Stimulated activated CD4-positive, alpha-beta T cell treated with anti-CD3 and anti-CD28 coated beads, Interleukin-1b, Interleukin-23, amount 100 ng/mL, for 4 hours (primary cell): Measurements from ENCODE around the gene CMTM1.
"Not testable (repeated sequence)": the region's sequence is repeated elsewhere in the genome, so short reads cannot be mapped to it uniquely, and the experiment has no call there.

Experiments
- DNase-seq, 2 donors: peaks; one replicate each; pipeline ENCODE4 v3.0.0-alpha.2; 2020; ENCODE audit warnings: low read depth in 2 of 2

CMTM1 gene

GRCh38 chr16:66592814-66593213 is 26.6 kb downstream of the CMTM1 start:
- DNase-seq = no peak

DNA sequence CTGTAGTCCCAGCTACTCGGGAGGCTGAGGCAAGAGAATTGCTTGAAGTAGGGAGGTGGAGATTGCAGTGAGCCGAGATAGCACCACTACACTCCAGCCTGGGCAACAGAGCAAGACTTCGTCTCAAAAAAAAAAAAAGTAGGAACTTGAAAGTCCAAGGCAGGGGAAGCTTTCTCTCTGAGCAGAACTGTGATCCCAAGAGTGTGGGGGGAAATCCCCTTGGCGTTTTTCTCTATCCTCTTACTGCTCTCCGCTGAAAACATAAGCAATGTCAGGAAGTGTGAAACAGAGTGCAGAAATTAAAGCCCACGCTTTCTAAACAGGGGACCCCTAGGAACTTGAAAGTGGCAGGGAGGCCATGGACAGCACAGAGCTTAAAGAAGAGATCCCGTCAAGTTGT is 28.5 kb downstream of the CMTM1 start:
- no peak for DNase-seq

GRCh38 chr16:66596559-66596958 is 30.3 kb downstream of the CMTM1 start:
- not testable (repeated sequence) for DNase-seq

DNA sequence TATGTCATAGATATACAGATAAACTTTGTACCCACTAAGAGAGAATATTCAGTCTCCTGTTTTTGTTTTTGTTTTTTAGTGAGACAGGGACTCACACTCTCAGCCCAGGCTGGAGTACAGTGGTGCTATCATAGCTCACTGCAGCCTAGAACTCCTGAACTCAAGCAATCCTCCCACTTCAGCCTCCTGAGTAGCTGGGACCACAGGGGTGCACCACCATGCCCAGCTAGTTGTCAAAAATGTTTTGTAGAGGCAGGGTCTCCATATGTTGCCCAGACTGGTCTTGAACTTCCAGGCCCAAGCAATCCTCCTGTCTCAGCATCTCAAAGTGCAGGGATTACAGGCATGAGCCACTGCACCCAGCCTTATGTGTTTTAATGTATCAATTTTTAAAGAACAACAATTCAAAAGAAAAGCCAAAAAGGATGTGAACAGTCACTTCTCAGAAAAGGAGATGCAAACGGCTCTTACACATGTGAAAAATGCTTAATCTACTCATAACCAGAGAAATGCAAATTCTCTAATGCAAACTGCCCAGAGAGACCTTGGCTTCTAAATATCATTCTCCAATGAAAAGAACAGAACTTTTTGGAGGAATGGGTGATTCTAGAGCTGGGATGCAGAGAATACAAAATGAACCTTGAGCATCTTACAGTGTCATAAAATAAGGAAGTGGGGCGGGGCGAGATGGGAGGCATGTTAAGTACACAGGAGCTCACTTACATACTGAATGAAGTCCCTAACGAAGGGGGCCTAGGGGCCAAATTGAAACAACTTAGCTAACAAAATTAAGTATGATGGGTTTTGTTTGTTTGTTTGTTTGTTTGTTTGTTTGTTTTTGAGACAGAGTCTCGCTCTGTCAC is 31.0 kb downstream of the CMTM1 start:
- DNase-seq = no peak

DNA sequence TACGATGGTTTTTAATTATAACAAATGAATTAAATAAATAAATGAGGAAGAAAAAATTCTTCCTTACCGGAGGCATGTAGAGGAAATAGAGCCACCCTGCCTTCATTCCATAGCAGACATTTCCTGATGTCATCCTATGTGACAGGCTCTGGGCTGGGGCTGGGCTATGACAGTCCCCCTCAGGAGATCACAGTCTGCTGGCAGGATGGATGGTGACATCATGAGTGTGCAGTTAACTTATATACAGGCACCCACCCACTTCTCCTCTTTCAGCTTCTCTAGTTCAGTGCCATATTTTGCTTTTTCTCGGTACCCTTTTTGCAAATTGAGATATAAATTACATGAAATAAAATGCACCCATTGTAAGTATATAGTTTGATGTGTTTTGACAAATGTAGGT is 31.9 kb downstream of the CMTM1 start:
- DNase-seq = no peak

- no peak for DNase-seq
These were observed 33.5 kb downstream of the CMTM1 start for GRCh38 chr16:66599726-66600125.

DNA sequence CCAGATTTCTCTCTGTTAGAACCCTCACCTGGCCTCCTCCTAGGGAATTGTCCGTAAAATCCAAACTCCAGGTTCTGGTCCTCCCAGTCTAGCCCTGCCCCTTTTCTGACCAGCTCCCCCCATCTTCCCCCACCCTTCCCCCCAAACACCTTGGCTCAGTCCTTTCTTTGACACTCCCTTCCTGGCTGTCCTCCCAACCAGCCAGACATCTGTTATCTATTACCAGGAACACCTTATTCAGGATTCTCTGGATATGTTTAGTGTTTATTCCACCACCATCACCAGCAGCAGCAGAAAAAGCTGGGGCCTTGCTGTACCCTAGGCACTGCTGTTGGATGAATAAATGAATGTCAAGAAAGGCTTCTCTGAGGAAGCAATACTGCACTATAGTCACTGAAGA is 34.2 kb downstream of the CMTM1 start:
- no peak for DNase-seq

DNA sequence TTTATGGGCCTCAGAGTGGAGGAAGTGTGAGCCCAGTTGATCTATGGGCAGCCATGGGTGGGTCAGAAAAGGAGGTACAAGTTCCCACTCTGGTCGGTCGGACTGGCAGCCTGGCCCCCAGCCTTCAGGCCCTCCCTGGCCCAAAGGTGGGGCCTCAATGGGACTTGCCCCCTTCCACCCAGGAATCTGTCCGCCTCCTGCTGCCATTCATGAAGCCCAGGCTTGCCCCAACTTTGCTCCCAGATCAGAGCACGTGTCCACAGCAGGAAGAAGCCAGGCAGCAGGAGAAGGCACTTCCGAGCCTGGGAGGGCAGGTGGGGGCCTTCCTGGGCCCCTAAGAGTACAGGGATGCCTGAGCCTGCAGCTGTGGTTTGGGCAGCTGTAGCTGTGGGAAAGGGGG is 35.2 kb downstream of the CMTM1 start:
- no peak for DNase-seq

- DNase-seq = peak; percentile 41 to 47
These were observed 37.5 kb downstream of the CMTM1 start for GRCh38 chr16:66603537-66604375.

- DNase-seq = peak; percentile 61 to 73
These were observed 38.3 kb downstream of the CMTM1 start, which contains the start of gene CMTM3 for GRCh38 chr16:66604376-66605176. Gene CMTM3, plus strand, starts transcription at chr16:66604704. Its CDS starts 102 bp downstream, at chr16:66604806.

DNA sequence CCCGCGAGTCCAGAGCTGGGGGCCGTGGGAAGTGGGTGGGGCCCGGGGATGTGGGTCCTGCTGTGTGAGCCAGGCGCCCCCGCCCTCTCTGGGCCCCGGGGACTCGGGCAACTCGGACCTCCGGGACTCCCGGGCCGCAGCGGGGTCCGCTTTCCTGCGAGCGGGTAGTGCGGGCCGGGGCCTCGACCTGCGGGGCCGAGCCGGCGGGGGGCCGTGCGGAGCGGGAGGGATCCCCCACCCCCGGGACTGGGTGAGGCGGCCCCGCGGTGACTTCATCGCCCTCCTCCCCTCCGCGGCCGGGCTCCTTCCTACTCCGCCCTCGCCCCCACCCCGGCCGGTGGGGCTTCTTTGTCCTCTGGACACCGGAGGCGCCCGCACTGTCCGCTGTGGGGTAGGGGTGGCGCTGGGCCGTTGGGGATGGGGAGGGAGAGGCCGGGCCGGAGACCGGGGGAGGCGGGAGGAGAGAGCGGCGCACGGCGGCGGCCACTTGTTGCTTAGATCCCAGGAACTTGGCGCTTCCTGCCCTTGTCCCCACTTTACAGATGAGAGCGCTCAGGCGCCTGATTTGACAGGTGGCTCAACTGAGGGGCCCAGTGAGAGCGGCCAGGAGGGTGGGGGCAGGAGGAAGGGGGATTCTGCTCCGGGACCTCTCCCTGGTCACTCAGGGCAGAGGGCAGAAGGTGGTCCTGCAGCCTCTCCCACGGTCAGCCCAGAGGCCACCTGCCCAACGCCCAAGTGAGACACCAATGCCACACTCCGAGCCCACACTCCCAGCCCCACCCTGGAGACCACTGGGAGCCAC is 39.1 kb downstream of the CMTM1 start:
- peak in 1 of 2 donors; percentile 35 for DNase-seq

DNA sequence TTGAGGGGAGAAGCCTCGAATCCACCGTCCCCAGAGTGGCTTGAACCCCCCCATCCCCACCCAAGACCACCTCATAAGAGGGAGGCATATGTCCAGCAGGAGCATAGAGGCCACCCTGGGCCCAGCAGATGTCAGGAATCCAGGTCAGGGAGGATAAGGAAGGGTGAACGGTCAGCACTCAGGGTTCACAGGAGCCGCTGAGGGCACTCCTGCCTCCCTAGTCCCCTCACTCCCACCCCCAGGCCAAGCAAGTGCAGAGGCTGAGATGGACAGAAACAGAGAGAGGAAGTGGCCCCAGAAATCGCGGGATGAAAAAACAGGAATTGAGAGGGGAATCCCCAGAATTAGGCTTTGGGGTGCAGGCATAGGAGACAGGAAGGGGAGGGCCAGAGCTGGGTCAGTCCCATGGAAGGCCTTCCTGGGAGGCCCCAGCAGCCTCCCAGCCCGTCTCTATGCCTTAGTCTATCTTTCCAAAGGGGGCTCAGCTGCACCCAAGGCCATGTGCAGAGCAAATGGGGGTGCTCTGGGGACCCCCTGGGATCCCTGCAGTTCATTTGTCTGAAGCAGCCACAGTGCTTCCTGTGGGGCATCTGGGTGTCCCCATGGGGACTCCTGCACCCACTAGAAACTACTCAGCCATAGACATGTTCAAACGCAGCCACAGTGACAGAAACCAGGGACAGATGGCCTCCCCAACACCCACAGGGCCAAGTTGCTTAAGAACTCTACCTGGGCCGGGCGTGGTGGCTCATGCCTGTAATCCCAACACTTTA is 39.9 kb downstream of the CMTM1 start:
- no peak for DNase-seq

GRCh38 chr16:66608241-66609138 is 42.3 kb downstream of the CMTM1 start:
- peak; percentile 84 to 89 for DNase-seq

- DNase-seq = no peak
These were observed 42.9 kb downstream of the CMTM1 start for GRCh38 chr16:66609139-66609510.

- no peak for DNase-seq
These were observed 44.0 kb downstream of the CMTM1 start for GRCh38 chr16:66610111-66610820.

DNA sequence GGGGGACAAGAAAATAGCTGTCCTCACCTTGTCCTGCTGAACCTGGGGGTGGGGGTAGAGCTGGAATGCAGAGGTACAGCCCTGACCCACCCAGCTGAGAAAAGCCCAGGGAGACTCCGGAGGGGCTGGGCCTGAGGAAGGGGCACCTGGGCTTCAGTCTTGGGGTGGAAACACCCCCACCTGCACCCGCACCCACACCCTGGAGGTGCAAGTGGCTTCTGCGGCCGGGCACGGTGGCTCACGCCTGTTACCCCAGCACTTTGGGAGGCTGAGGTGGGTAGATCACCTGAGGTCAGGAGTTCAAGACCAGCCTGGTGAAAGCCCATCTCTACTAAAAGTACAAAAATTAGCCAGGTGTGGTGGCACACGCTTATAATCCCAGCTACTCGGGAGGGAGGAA is 45.7 kb downstream of the CMTM1 start:
- DNase-seq = not testable (repeated sequence)

DNA sequence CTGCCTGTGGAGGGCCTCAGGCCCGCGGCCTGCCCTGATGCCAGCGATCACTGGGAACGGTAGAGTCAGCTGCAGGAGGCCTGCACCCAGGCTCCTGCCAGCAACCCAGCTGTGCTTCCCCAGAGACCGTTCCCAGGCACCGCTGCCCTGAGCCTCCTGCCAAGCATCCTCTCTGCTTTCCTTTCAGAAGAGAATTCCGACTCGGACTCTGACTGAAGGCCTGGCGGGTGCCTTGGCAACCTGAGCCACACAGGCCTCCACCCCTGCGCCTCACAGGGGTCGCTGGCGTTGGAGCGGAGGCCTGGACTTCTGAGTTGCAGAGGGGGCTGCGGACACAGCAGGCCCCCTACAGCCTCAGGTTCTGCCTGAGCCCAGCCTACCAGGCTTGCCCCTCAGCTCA is 46.2 kb downstream of the CMTM1 start:
- DNase-seq = no peak

GRCh38 chr16:66614161-66614802 is 48.0 kb downstream of the CMTM1 start:
- DNase-seq = no peak
